HL-60 (cell line): ENCODE measurements around the gene GHSR.

Experiments used
- DNase-seq, 2 experiments: peaks; one replicate each; pipeline ENCODE4 v3.0.0-alpha.2; 2010 to 2020; ENCODE audit warnings: low read depth in 1 of 2, low spot score in 1 of 2
- H3K27ac ChIP-seq: fragments of 250-450 bp; sonication (Bioruptor Pico); replicated peaks from 2 replicates; pipeline ENCODE4 v1.5.1; 2020; ENCODE audit warnings: mild to moderate bottlenecking, moderate library complexity
- H3K27me3 ChIP-seq: fragments of 250-450 bp; sonication (Bioruptor Pico); 2 replicates; pipeline ENCODE4 v1.5.1; 2021; ENCODE audit warnings: mild to moderate bottlenecking, moderate library complexity; ENCODE audit not compliant: insufficient read depth, poor library complexity, severe bottlenecking
- H3K4me3 ChIP-seq: replicated peaks from 2 replicates; pipeline ENCODE4 v1.5.1; 2011; ENCODE audit warnings: mild to moderate bottlenecking, control low read depth, low read length; ENCODE audit not compliant: insufficient read depth
- CTCF ChIP-seq: IDR thresholded peaks from one replicate; pipeline ENCODE4 v1.5.1; 2011; ENCODE audit warnings: low read length, control low read depth, inconsistent platforms; ENCODE audit not compliant: insufficient read depth
- GABPA ChIP-seq: IDR thresholded peaks from 2 replicates; pipeline ENCODE4 v1.6.1; 2012; ENCODE audit warnings: low read depth
- POLR2AphosphoS5 ChIP-seq: IDR thresholded peaks from 2 replicates; pipeline ENCODE4 v1.6.1; 2012; ENCODE audit warnings: low read depth
- REST ChIP-seq: IDR thresholded peaks from 2 replicates; pipeline ENCODE4 v1.6.1; 2012; ENCODE audit warnings: low read depth; ENCODE audit not compliant: insufficient replicate concordance
- SPI1 ChIP-seq: IDR thresholded peaks from 2 replicates; pipeline ENCODE4 v1.6.1; 2012; ENCODE audit warnings: low read depth, mild to moderate bottlenecking, borderline replicate concordance

The GHSR gene

GRCh38 chr3:172402090-172402489 lies 46.2 kb downstream of the GHSR start:
- no peak for TF ChIP-seq SPI1
- no peak for TF ChIP-seq POLR2AphosphoS5
- no peak for TF ChIP-seq GABPA
- no peak for TF ChIP-seq REST
- TF ChIP-seq CTCF: no peak
- Histone ChIP-seq H3K4me3 (no peak overlapping the region), H3K27me3 (no peaks in the 10 kb centered on the region), H3K27ac (no peak overlapping the region)
- no peak for DNase-seq

- no peak overlapping the region for H3K4me3 ChIP-seq
- no peak overlapping the region for H3K27ac ChIP-seq
- DNase-seq: no peak
- H3K27me3 ChIP-seq: no peaks in the 10 kb centered on the region
- TF ChIP-seq POLR2AphosphoS5: no peak
Measured at GRCh38 chr3:172398484-172398883, 49.8 kb downstream of the GHSR start.

- H3K27me3 ChIP-seq: no peaks in the 10 kb centered on the region
- DNase-seq: no peak
- TF ChIP-seq POLR2AphosphoS5: no peak
- no peak for TF ChIP-seq SPI1
- TF ChIP-seq REST: no peak
- TF ChIP-seq CTCF: no peak
- TF ChIP-seq GABPA: no peak
- no peak overlapping the region for H3K4me3 ChIP-seq
- no peak overlapping the region for H3K27ac ChIP-seq
Measured at GRCh38 chr3:172397716-172398405, 50.4 kb downstream of the GHSR start.

- H3K27me3 ChIP-seq: no peaks in the 10 kb centered on the region
- no peak overlapping the region for H3K27ac ChIP-seq
- TF ChIP-seq REST: no peak
- H3K4me3 ChIP-seq: no peak overlapping the region
- DNase-seq: no peak
Measured at GRCh38 chr3:172396400-172396799, 51.9 kb downstream of the GHSR start.
